HCT116 (cell line): ENCODE results near the gene CADM3. TPM values are rescaled to one million over a fixed set of nuclear protein-coding genes. Genes with fewer than 3 reads are reported as not detected.

Experiments used
- ATAC-seq: fragments of 200-7000 bp; cut with Tn5 transposase; 2 replicates; pipeline ENCODE4 v1.9.1; 2020; ENCODE audit warnings: mild to moderate bottlenecking, moderate library complexity
- BruUV-seq: library from RNA; stranded (reverse); fragments of 400-500 nt; replicated peaks from 2 replicates; lab custom pipeline; 2021; lab: Mats Ljungman, UMichigan
- CTCF ChIA-PET: fragments of 300-600 bp; sonication (Branson Sonifier 250); formaldehyde crosslinking; loops from one replicate; lab custom pipeline; 2021; ENCODE audit warnings: antibody characterized with exemption; lab: Charles Lee
- POLR2A ChIA-PET: fragments of 300-600, 350-600 bp; sonication (Branson Sonifier 250); formaldehyde crosslinking; loops from one replicate; lab custom pipeline; 2021; ENCODE audit warnings: antibody characterized with exemption; lab: Charles Lee
- RAD21 ChIA-PET, 2 experiments: fragments of 300-600 bp; sonication (Branson Sonifier 250); formaldehyde crosslinking; loops; one replicate each; lab custom pipeline; 2023; ENCODE audit warnings: low total read pairs in 2 of 2; ENCODE audit not compliant: uncharacterized antibody in 2 of 2, unreplicated experiment in 2 of 2, low non-redundant PET in 1 of 2; lab: Charles Lee
- DNase-seq: peaks from one replicate; pipeline ENCODE4 v3.0.0-alpha.2; 2010; ENCODE audit warnings: low read depth, low spot score
- H2AFZ ChIP-seq: fragments of 200-600 bp; shearing (Covaris generic), sonication (generic); 2 replicates; pipeline ENCODE4 v1.6.1; 2017; ENCODE audit warnings: low read depth, mixed run types, mixed read lengths, antibody characterized with exemption, low read length; ENCODE audit not compliant: poor library complexity, severe bottlenecking
- H3K27ac ChIP-seq: 2 replicates; pipeline ENCODE4 v1.5.1; 2012; ENCODE audit warnings: low read depth, low read length
- H3K27me3 ChIP-seq: fragments of 200-600 bp; sonication (generic); 2 replicates; pipeline ENCODE4 v1.6.1; 2016; ENCODE audit warnings: mixed run types, low read length, mixed read lengths; ENCODE audit not compliant: insufficient read depth
- H3K36me3 ChIP-seq, 2 experiments: fragments of 200-500 bp in 1 of 2; fragments of 200-600 bp in 1 of 2; sonication (Bioruptor generic) in 1 of 2; sonication (generic) in 1 of 2; 2 replicates each; pipeline versions ENCODE4 v1.5.1 to v1.6.1; 2014 to 2016; ENCODE audit warnings: low read length in 2 of 2, inconsistent platforms in 1 of 2, mixed read lengths in 1 of 2, mixed run types in 1 of 2; ENCODE audit not compliant: insufficient read depth in 2 of 2, control insufficient read depth in 1 of 2
- H3K4me1 ChIP-seq, 2 experiments: fragments of 200-600 bp in 1 of 2; sonication (generic) in 1 of 2; 2 replicates each; pipeline versions ENCODE4 v1.5.1 to v1.6.1; 2012 to 2017; ENCODE audit warnings: low read length in 2 of 2, inconsistent platforms in 1 of 2, mild to moderate bottlenecking in 1 of 2, mixed read lengths in 1 of 2, mixed run types in 1 of 2, moderate library complexity in 1 of 2; ENCODE audit not compliant: insufficient read depth in 2 of 2, control insufficient read depth in 1 of 2
- H3K4me2 ChIP-seq: fragments of 200-600 bp; sonication (generic); 2 replicates; pipeline ENCODE4 v1.6.1; 2017; ENCODE audit warnings: mixed run types, low read length, mixed read lengths
- H3K4me3 ChIP-seq, 2 experiments: fragments of 200-600 bp in 1 of 2; sonication (generic) in 1 of 2; replicated peaks in 1 of 2; 2 replicates each; pipeline ENCODE4 v1.5.1; 2011 to 2016; ENCODE audit warnings: low read length in 2 of 2, control low read depth in 1 of 2, low read depth in 1 of 2, mild to moderate bottlenecking in 1 of 2, mixed read lengths in 1 of 2, mixed run types in 1 of 2
- H3K79me2 ChIP-seq: fragments of 200-600 bp; sonication (generic); 2 replicates; pipeline ENCODE4 v1.6.1; 2017; ENCODE audit warnings: mild to moderate bottlenecking, mixed run types, low read length, moderate library complexity, mixed read lengths; ENCODE audit not compliant: insufficient read depth
- H3K9ac ChIP-seq: fragments of 200-600 bp; sonication (generic); 2 replicates; pipeline ENCODE4 v1.6.1; 2016; ENCODE audit warnings: low read length, mixed read lengths
- H3K9me2 ChIP-seq: fragments of 200-600 bp; sonication (generic), shearing (Covaris generic); 2 replicates; pipeline ENCODE4 v1.6.1; 2017; ENCODE audit warnings: mixed run types, mild to moderate bottlenecking, moderate library complexity; ENCODE audit not compliant: insufficient read depth
- H3K9me3 ChIP-seq, 2 experiments: fragments of 200-500 bp in 1 of 2; fragments of 200-600 bp in 1 of 2; sonication (Bioruptor generic) in 1 of 2; sonication (generic) in 1 of 2; 2 replicates each; pipeline ENCODE4 v1.6.1; 2014 to 2017; ENCODE audit warnings: low read length in 2 of 2, mixed read lengths in 2 of 2, inconsistent platforms in 1 of 2, low read depth in 1 of 2, mild to moderate bottlenecking in 1 of 2, mixed run types in 1 of 2, moderate library complexity in 1 of 2; ENCODE audit not compliant: control insufficient read depth in 1 of 2, insufficient read depth in 1 of 2
- H4K20me1 ChIP-seq: fragments of 200-600 bp; sonication (generic), shearing (Covaris generic); 2 replicates; pipeline ENCODE4 v1.6.1; 2017; ENCODE audit warnings: mixed run types, mild to moderate bottlenecking, moderate library complexity; ENCODE audit not compliant: insufficient read depth
- ELF1 ChIP-seq: IDR thresholded peaks from 2 replicates; pipeline ENCODE4 v1.6.1; 2012; ENCODE audit warnings: low read depth, borderline replicate concordance
- EZH2 ChIP-seq: fragments of 200-600 bp; sonication (generic); IDR thresholded peaks from 2 replicates; pipeline ENCODE4 v1.6.1; 2017; ENCODE audit warnings: antibody characterized with exemption, mixed run types
- JUND ChIP-seq: IDR thresholded peaks from 2 replicates; pipeline ENCODE4 v1.6.1; 2012
- POLR2A ChIP-seq: IDR thresholded peaks from 2 replicates; pipeline ENCODE4 v1.7.0; 2011; ENCODE audit warnings: borderline replicate concordance; ENCODE audit not compliant: insufficient read depth, insufficient read length; ENCODE audit errors: extremely low read depth
- SIN3A ChIP-seq: IDR thresholded peaks from 2 replicates; pipeline ENCODE4 v1.6.1; 2012; ENCODE audit warnings: low read depth
- SP1 ChIP-seq: IDR thresholded peaks from 2 replicates; pipeline ENCODE4 v1.6.1; 2012; ENCODE audit warnings: low read depth
- TCF7L2 ChIP-seq: IDR thresholded peaks from 2 replicates; pipeline ENCODE4 v1.7.0; 2011; ENCODE audit warnings: borderline replicate concordance, inconsistent platforms; ENCODE audit not compliant: insufficient read depth, insufficient read length; ENCODE audit errors: extremely low read depth
- ZBTB33 ChIP-seq: IDR thresholded peaks from 2 replicates; pipeline ENCODE4 v1.6.1; 2011; ENCODE audit warnings: mild to moderate bottlenecking, low read length, moderate library complexity; ENCODE audit not compliant: insufficient replicate concordance; ENCODE audit errors: extremely low read depth
- ZFX ChIP-seq: fragments of 450-650 bp; IDR thresholded peaks from 2 replicates; pipeline ENCODE4 v1.6.1; 2017
- intact Hi-C: fragments of 100-400 bp; cut with micrococcal nuclease; formaldehyde crosslinking; loops from 2 replicates; pipeline ENCODE4 v1.10.0; 2022
- total RNA-seq: library from RNA; stranded (reverse); gene quantifications from one replicate; pipeline ENCODE4 v1.2.1, GENCODE V29; 2021; ENCODE audit not compliant: unreplicated experiment
- TF ChIP-seq, protein P1 (sequence below): IDR thresholded peaks from 2 replicates; pipeline ENCODE4 v1.6.1; 2012

CADM3 gene
- total RNA-seq, 1 experiment from 2014 or later: not detected

DNA sequence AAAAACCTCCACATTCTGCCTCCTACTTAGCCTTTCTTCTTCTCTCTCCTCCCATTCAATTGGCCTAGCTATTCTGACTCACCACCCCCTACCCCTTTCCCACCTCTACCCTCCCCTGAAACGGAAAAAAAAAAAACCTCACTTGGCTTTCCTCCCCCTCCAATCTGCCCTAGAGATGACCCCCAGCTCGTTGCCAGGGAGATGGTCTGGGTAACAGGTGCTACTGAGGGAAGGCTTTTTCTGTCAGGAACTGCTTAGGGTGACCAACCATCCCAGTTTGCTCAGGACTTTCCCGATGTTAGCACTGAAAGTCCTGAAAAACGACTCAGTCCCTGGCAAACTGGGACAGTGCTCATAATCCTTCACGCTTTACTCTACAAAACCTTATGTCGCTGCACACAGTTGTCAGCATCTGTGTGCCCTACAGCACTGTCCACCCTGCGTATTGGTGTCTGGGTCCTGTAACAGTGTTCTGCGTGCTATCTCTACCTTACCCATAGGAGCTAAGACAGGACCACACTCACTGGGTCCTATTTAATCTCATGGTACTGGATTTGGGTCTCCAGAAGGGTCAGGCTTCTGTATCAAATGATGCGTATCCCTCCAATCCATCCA, 7.7 kb upstream of the CADM3 start:
- Histone ChIP-seq H3K36me3 (no peaks in the 10 kb centered on the region), H4K20me1 (no peaks in the 10 kb centered on the region; the same call in 1 of the 2 replicates), H3K9me2 (no peaks in the 10 kb centered on the region), H3K79me2 (no peaks in the 10 kb centered on the region), H3K9me3 (no peaks in the 10 kb centered on the region), H3K27me3 (peaks cover 31% of the 10 kb centered on the region), H3K27ac (no peak overlapping the region), H3K9ac (no peak overlapping the region), H3K4me2 (no peak overlapping the region), H3K4me1 (no peaks in the 10 kb centered on the region), H2AFZ (no peak overlapping the region), H3K4me3 (no peak overlapping the region)
- DNase-seq (no peak), ATAC-seq (no peak)
- ChIA-PET POLR2A (no interaction called here), CTCF (interaction anchor here (0.7 to 0.8 kb wide), 2 partner anchors 33 to 47 kb away, joined by 3 read pairs; no protein-coding TSS in a partner anchor), RAD21 (no interaction called here)
- intact Hi-C loops: loop anchor here (10.0 kb wide), 1 partner anchor 841 kb away; no protein-coding TSS in a partner anchor
- BruUV-seq: no TSS peak
- TF ChIP-seq SIN3A (no peak), EZH2 (no peak), ELF1 (no peak), TCF7L2 (no peak), JUND (no peak), SP1 (no peak), POLR2A (no peak), ZBTB33 (no peak), ZFX (no peak)
- TF ChIP-seq, protein P1, sequence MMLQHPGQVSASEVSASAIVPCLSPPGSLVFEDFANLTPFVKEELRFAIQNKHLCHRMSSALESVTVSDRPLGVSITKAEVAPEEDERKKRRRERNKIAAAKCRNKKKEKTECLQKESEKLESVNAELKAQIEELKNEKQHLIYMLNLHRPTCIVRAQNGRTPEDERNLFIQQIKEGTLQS: no peak
